HG03571 (cell line): Measurements from ENCODE around the gene PTPRT.

Source experiments
- ATAC-seq: cut with Tn5 transposase; IDR thresholded peaks from one replicate; pipeline ENCODE4 v1.9.1; 2021; ENCODE audit not compliant: unreplicated experiment

PTPRT gene

DNA sequence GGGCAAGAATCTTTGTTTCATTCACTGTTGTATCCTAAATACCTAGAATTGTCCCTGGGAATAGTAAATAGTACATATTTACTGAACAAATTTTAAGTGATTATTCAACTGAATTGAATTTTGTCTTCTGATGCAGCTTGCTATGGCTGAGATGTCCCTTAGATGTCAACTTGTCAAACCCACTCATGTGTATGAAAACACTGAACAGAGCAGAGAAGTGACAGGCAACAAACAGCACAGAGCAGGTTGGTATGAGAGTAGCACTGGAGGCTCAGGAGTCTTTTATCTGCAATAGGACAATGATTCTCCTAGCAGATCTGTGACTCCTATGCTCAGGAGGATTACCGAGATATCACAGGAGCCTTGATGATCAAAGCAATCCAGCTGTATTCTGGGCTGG, 1031.4 kb downstream of the PTPRT start:
- no peak for ATAC-seq

DNA sequence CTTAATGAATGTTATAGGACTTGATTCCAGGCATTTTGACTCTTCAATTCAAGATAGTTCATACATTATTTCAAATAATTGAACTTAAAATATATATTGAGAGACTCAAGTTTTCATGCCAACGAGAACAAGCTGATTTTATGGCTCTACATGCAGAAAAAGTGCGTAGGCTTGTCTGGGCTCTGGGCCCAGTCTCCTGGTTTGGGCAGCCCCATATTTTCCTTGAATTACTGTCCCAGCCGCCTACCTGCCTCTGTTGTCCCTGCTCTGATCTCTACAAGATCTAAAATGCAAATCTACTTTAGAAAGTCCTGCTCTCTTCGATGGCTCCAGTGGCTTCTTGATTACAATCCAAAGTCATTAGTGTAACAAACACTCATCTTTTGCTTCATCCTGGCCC, 1034.1 kb downstream of the PTPRT start:
- ATAC-seq = no peak

DNA sequence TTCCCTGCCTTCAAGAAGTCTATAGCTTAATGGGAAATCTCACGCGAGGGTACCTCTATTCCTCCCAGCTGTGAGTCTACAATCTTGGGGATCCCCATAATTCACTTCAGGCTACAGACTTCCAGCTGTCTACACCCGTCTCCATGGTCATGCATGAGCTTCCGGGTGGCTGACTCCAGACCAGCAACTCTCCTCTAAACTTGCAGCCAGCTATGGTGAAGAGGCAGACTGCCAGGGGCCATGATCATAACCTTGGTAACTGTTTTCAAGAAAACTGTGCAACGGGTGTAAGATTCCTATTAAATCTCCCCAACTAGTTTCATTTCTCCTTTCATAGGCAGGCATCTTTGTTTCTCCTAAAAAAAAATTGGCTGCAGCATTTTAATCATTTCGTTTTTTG, 1037.1 kb downstream of the PTPRT start:
- ATAC-seq = no peak

DNA sequence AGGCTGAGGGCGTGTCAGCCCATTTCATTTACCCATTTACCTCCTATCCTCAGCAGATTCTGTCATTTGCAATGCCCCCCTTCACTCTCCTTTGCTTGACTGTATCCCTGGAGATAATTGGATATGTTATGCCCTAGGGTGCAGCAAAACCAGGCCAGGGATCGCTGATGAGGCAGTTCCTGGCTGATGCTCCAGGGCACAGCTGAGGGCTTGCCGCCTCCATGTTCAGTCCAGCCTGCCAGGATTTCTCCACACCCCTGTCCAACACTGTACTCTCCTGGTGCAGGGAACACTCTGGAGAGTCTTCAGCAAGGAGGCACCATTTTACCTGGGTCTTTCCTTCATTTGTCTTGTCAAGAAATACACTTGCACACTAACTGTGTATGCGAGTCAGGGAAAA, 1039.5 kb downstream of the PTPRT start:
- ATAC-seq = no peak

DNA sequence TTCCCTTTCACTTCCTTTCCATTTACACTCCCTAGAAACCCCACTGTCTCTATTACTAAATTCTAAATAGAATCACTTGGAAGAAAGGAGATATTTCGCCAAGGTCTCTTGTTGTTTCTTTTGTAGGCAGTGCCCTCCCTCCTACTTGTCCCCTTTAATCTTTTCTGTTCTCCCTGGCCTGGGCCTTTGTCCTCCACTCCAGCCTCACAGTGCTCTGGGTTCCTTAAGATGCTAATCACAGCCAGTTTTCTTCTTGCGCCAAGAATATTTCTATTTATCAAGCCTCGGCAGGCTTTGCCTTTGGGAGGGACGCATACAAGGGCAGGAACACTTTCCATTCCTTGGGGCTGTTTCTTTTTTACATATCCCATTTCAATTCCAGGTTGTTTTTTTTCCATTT, 1051.0 kb downstream of the PTPRT start:
- no peak for ATAC-seq

DNA sequence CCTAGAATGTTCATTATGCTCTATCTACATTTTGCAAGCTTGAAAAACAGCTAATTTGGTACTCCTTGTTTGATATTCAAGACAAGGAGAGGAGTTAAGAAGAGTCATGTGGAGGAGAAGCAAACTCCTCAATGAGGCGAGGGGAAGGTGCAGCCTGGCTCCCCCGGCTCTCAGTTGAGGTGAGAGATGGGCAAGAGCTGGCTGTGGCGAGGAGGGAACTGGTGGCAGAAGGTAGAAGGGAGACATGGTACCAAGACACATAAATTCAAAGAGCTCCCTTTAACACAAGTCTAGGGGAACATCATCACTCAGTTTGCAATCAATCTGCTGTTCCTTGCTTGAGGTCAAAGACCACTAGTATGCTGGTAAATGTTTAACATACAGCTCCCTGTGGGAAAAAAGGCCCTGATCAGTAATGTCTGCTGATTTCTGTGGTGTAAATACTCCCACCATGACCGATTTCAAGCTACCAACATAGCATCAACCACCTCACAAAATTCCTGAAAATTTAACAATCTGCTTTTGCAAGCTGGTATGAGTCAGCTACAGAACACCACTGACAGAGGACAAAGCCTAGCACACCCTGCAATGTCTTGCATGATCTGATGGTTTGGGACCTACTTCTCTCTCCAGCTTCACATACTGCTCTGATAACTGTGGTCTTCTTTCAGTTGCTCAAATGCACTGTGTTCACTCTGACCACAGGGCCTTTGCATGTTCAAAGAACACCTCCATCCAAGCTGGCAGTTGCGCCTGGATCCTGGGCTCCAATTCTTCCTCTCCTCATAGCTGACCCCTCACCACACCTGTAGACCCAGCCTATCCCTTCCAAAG, 1055.2 kb downstream of the PTPRT start:
- no peak for ATAC-seq

DNA sequence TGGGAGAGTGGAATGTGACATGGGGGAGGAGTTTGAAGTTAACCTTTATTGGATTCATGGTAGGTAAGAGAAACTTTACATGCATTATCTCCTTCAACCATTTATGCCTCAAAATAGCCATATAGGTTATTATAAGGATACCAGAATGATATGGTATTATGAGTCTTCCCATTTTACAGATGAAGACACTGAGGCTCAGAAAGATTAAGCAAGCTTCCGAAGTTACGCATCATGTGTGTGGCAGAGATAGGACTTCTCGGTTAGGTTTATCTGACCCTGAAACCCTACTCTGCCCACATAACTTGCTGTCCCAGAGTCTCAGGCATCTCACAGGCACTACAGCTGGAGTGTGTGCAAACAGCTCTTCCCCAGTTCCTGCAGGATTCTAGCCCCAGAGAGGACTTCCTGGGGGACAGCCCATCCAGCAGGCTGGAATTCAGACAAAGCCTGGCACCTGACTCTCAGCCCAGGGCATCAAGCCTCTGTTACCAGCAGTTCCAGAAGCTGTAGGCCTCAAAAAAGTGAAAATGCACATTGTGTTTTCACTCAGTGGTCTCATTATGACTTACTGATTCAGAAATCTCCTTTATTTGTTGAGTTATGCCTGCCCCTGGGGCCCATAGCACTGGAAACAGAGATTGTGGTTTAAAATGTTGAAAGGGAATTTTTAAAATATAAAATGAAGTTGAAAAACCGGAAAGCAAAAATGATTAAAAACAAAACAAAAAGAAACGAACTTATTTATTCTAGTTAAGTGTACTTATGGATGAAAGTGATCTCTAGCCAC, 1058.7 kb downstream of the PTPRT start:
- no peak for ATAC-seq

DNA sequence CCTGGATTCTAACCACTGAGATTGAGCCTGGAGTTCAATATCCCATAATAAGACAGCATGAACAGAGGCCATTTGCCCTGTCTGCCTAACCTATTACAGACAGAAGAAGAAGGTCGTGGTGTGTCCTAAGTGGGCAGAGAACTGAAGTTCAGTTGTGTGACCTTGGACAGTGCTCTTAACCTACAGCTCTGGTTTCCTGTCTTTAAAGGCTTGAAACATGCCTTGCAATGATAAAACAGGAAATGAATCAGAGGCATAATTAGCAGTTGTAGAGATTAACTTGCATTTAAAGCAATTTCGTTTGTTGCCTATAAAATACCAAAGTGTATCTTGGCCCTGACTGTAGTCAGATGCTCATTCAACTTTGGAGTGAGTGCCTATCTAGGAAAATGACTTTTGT, 1064.3 kb downstream of the PTPRT start:
- no peak for ATAC-seq

DNA sequence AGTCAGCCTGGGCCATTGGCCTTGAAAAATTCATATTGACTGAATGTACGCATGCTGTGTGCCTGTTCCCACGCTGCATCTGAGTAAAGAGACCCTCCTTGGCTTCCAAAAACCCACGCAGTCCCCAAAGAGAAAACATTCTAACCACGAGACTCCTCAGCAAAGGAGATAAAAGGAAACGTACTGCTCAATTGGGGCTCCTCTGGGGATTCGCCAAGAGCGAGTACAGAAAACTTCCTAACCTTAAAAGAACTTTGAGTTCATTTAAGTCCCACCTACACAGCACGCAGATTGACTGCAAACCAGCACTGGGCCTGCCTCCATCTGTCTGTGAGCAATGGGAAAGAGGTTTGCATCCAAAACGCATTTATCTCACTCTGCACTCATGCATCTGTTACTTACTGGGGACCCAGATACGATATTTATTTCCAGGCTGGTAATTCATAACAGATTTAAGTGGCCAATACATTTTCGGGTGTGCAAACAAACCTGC, 1065.7 kb downstream of the PTPRT start:
- no peak for ATAC-seq

DNA sequence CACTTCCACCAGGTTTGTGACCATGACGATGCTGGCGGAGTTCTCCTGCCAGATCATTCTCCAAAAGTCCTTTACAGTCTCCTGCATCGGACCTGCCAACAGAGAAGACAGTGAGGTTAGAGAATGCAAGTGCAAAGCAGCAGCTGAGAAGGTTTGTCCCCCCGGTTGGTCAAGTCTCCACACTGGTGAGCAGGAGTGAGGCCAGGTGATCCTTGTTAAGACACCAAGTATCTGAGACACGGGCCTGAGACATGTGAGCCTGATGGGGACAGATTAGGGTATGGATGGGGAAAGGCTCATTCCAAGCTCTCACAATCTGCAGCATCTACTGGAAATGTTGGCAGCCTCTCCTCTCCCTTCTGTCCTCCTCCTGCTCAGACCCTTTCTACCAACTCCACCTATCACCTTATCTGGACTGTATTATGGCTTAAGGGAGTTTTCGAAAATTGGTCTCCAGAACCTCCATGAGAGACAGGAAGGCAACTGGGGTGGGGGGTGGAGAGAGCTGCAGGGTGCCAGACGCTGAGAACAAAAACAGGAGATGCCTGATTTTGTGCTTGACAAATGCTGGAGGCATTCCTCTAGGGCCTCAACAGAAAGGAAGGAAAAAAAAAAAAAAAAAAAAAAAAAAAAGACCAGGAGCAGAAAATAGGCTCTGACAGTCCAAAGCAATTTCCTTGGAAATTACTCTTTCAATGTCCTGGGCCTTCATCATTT, 1071.1 kb downstream of the PTPRT start:
- no peak for ATAC-seq

DNA sequence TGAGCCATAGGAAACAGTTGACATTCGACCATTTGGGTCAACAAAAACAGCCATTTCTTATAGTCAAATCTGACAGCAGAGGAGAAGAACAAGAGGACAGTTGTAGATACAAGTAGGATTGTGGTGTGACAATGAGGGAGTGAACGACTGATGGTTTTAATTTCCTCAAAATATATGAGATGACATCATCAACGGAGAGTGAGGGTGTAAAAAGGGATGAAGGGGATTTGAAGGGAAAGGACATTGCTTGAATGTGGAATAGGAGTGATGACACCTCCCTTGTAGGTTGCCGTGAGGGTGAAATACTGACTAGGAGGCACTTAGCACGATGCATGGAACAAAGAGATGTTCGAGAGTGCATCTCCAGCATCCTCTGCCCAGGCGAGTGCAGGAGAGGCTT, 1071.7 kb downstream of the PTPRT start:
- ATAC-seq = no peak

DNA sequence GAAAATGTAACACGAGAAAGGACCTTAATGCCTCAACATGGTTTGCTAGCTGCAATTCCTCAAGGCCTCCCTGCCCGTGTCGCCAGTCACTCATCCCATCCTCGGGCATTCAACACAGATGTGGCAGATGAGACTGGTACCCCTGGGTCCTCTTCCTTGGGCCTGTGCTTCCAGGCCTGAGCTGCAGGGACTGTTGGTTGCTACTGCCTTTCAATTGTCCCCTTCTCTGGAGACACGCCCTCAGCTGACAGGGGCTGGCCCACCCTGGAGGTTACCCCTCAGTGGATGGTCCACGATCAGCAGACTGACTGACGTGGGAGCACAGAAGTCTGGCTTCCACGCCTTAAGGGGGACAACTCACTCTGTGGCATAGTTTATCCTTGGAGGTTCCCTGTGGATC, 1076.5 kb downstream of the PTPRT start:
- no peak for ATAC-seq

DNA sequence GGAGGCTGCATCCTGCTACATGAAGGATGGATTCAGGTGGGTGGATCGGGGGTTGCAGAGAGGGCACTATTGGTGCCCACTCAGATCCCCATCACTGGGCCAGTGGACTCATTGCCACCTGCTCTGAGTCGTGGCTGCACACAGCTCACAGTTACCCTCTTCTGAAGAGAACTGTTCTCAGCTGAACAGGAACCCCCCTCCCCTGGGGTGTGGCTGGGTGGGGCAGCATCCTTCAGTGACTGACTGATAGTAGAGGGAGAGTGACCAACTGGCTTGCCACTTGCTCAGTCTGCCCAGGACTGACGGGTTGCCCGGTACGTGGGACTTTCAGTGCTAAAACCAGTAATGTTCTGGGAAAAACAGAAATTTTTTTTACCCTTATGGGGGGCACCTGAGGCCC, 1077.5 kb downstream of the PTPRT start:
- ATAC-seq = no peak

DNA sequence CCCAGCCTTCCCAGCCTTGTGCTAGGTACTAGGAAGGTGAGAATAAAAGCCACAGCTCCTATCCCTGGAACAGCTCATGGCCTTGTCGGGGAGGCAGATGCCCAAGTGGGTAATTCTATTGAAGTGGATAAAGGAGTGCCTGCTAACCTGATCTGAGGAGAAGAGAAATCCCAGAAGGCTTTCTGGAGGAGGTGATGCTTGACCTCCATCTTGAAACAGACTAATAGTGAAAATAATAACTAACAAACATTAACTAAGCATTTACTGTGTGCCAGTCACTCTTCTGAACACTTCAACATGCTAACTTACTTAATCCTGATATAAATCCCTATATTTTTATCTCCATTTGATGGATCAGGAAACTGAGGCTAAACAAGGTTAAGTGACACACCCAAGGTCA, 1078.4 kb downstream of the PTPRT start:
- ATAC-seq = no peak

DNA sequence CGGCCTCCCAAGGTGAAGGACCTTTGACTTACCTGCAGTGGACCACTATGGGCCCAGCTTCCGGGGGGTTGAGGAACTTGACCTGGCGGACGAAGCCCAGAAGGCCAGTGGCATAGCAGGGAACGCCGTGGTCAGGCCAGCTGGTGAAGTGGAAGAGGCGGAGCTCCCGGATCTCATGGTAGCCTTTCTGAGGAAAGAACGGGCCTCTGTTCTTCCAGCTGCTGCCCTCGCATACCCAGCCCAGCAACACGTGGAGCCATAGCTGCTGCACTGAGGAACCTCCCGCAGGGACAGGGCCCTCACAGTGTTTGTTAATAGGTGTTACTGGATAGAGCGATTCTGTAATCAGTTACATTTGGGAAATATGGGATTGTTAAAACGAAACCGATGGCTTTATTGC, 1079.4 kb downstream of the PTPRT start:
- no peak for ATAC-seq

DNA sequence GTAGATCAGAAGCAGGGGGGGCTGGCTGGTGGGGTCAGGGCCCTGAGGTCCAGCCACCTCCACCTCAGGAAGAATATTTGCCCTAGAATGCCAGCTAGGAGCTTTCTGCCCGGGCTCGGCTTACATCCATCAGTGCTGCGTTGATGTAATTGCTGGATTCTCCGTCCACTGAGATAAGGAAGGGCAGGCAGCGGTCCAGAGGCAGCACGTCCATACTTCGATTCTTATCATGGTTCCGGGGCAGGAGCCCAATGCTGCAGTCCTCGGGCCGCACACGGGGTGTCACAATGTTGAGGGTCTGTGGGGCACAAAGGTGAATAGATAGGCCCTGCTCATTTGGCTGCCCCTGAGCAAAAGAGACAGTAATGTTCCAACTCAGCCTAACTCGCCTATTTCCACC, 1087.7 kb downstream of the PTPRT start:
- no peak for ATAC-seq

DNA sequence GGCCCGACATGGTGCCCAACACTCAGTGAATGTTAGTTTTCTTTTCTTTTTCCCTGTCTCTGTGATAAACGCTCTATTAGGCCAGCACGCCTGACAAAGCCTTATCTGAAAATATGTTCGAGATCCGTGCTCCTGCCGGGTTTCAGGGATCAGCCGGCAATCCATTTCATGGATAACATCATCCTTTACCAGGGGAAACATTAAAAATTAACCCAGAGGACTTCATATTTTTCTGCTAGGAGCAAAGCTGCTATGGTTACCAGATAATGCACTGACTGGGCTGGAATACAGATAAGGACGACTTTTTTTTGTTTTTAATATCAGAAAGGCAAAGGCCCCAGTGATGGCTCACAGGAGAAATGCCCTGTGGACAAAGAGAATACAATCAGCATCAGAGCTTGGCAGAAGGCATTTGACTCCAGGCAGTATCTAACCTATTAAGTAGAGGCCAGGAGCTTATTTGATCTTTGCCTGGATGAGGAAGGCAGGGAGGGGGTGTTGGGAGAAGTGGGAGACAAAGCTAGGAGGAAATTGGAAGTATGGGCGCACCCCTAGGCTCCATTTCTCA, 1089.5 kb downstream of the PTPRT start:
- no peak for ATAC-seq

DNA sequence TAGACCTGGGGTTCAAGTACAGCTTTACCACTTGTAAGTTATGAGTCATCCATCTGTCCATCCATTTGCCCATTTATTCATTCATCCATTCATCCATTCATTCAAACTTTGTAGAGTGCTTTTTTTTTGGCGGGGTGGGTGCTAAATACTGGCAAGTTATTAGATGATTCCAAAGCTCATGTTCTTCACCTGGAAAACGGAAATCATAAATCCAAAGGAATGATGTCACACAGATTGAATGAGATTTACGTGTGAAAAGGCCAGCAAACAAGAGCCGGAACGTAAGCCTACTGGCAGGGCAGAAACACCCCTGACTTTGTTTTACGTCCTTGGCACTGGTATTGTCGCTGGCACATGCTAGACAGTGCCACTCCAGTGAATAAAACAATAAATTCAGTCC, 1090.6 kb downstream of the PTPRT start:
- no peak for ATAC-seq

DNA sequence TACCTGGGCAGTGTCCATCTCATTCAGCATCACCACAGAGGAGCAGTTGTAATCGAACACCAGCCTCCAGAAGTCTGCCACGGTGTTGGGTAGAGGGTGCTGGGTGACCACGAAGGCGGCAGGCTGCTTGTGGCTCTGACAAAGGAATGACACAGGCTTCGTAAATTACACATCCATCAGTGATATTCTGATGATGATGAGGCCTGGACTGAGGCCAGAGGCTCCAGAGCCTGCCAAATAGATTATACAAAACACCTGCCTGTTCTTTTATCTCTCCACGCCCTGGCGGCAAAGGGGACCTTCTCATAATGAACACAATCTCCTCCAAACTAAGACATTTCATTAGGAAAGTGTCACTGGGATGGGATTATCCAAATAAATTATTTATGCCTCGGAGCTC, 1091.3 kb downstream of the PTPRT start:
- no peak for ATAC-seq

DNA sequence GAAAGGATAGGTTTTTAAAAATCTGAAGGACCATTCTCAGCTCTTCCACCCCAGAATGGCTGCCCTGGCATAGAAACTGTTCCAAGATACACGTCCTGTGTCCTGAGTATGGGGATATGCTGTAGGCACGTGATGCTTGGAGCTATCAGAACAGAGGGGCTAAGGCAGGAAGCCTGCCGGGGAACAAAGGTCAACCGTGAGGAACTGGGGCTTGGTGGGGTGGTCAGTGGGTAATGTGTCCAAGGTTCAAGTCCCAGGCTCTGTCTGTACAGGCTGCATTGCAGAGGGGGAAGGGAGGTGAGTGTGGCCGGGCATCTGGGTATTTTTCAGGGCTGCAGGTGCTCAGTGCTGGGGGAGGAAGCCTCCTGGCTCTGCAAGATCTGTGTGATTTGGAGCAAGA, 1092.0 kb downstream of the PTPRT start:
- no peak for ATAC-seq

DNA sequence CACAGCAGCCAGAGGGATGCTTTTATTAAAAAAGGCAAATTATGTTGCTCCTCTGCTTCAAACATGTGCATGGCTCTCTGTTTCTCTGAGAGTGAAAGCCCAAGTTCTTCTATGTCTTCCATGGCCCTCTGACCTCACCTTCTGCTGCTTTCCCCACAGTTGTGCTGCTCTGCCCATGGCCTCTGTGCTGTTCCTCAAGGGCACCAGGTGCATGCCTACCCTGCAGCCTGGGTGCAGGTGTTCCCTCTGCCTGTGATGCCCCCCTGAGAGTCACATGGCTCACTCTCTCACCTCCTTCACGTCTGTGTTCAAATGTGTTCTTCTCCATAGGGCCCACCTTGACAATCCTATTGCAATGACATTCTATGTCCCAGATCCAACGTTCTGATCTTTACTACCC, 1094.5 kb downstream of the PTPRT start:
- ATAC-seq = no peak
